Measurements from ENCODE around the gene POP7. TPM values are rescaled to one million over a fixed set of nuclear protein-coding genes. Genes with fewer than 3 reads are reported as not detected.

The POP7 gene
- total RNA-seq, 4 donors from 2014 or later, result 23.9 to 38.1 (median 29.7) TPM

DNA sequence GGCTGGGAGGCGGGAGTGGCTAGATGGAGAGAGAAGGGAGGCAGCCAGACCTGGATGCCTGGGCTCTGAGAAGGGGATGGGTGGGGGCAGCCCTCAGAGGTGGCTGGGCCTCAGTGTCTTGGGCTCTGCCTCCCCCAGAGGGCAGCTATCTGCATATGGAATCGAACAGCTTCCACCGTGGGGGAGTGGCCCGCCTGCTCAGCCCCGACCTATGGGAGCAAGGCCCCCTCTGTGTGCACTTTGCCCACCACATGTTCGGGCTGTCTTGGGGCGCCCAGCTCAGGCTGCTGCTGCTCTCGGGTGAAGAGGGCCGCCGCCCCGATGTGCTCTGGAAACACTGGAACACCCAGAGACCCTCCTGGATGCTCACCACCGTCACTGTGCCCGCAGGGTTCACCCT, 30.8 kb downstream of the POP7 start:
- Histone ChIP-seq H3K4me3 (no peak overlapping the region), H3K36me3 (no peaks in the 10 kb centered on the region), H3K27ac (no peak overlapping the region), H3K4me1 (no peaks in the 10 kb centered on the region), H3K9me3 (no peaks in the 10 kb centered on the region), H3K27me3 (no peaks in the 10 kb centered on the region)
- TF ChIP-seq POLR2A (IDR thresholded peaks at IDR 0.05), result no peak
- TF ChIP-seq, protein P1, sequence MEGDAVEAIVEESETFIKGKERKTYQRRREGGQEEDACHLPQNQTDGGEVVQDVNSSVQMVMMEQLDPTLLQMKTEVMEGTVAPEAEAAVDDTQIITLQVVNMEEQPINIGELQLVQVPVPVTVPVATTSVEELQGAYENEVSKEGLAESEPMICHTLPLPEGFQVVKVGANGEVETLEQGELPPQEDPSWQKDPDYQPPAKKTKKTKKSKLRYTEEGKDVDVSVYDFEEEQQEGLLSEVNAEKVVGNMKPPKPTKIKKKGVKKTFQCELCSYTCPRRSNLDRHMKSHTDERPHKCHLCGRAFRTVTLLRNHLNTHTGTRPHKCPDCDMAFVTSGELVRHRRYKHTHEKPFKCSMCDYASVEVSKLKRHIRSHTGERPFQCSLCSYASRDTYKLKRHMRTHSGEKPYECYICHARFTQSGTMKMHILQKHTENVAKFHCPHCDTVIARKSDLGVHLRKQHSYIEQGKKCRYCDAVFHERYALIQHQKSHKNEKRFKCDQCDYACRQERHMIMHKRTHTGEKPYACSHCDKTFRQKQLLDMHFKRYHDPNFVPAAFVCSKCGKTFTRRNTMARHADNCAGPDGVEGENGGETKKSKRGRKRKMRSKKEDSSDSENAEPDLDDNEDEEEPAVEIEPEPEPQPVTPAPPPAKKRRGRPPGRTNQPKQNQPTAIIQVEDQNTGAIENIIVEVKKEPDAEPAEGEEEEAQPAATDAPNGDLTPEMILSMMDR (IDR thresholded peaks at IDR 0.05), result no peak
- DNase-seq, result no peak

DNA sequence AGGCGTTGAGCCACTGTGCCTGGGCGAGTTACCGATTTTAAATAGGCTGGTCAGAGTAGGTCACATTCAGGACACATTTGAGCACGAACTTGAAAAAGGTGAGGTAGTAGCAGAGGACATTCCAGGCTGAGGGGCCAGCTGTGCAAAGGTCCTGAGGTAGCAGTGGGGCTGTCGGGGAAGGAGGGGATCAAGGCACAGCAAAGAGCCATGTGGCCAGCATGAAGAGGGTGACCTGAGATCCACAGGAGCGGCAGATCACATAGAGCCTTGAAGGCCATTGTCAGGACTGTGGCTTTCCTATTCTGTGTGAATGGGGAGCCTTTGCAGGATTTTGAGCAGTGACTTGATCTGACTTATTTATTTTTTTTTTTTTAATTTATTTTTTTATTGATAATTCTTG, 34.0 kb downstream of the POP7 start:
- Histone ChIP-seq H3K36me3 (no peaks in the 10 kb centered on the region), H3K4me1 (no peaks in the 10 kb centered on the region), H3K27ac (no peak overlapping the region), H3K9me3 (no peaks in the 10 kb centered on the region), H3K27me3 (no peaks in the 10 kb centered on the region), H3K4me3 (no peak overlapping the region)
- no peak for DNase-seq
- TF ChIP-seq POLR2A (IDR thresholded peaks at IDR 0.05), result no peak
- TF ChIP-seq, protein P1 (IDR thresholded peaks at IDR 0.05), result no peak

DNA sequence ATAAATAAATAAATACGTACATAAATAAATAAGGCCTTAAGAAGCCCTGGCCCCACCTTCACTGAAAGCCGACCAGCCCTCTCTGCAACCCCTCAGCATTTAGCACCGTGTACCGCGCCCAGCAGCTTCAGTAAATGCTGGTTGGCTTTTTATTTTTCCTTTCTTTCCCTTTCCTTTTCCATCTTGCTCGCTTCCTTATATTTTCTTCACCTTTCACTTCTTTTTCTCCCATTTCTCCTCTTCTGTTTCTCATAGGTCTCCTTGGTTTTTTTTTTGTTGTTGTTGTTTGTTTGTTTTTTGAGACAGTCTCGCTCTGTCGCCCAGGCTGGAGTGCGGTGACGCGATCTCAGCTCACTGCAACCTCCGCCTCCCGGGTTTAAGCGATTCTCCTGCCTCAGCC, 38.7 kb downstream of the POP7 start:
- DNase-seq, result no peak
- no peak overlapping the region for H3K27ac ChIP-seq
- H3K4me3 ChIP-seq, result peak overlapping the region in 1 of 4 donors; percentile 42
- H3K9me3 ChIP-seq, result no peaks in the 10 kb centered on the region
- no peaks in the 10 kb centered on the region for H3K4me1 ChIP-seq
- H3K27me3 ChIP-seq, result no peaks in the 10 kb centered on the region
- TF ChIP-seq, protein P1 (IDR thresholded peaks at IDR 0.05), result no peak
- TF ChIP-seq POLR2A (IDR thresholded peaks at IDR 0.05), result no peak
- H3K36me3 ChIP-seq, result no peaks in the 10 kb centered on the region

DNA sequence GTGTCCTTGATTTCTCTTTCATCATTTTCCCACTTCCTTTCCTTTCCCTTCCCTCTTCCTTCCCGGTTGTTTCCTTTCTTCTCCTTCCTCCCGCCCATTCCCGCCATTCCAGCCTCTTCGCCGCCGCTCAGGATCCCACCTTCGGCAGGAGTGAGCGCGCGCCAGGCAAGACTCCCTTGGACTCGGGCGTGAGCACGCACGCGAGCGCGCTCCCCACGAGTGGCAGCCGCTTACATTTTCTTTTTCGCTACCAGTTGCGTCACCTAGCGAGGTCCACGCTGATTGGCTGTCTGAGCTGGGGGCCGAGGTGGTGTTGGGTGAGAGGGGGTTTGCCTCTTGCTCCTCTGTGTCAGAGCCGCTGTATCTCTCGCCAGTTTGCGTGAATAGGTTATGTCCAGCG, 39.3 kb downstream of the POP7 start:
- TF ChIP-seq, protein P1 (IDR thresholded peaks at IDR 0.05), result no peak
- TF ChIP-seq POLR2A (IDR thresholded peaks at IDR 0.05), result no peak
- Histone ChIP-seq H3K4me3 (peak overlapping the region in 2 of 4 donors; percentile 3 to 42), H3K9me3 (no peaks in the 10 kb centered on the region)

DNA sequence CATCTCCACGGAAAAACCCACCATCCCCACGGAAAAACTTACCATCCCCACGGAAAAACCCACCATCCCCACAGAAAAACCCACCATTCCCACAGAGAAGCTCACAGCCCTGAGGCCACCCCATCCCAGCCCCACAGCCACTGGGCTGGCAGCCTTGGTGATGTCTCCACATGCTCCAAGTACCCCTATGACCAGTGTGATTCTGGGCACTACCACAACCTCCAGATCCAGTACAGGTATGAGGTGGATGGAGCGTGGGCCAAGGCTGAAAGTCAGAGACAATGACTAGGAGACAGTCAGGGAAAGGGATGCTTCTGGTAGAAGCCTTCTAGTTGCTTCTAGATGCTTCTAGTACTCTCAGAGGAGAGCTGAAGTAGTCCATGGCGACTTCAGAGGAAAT, 47.1 kb downstream of the POP7 start:
- no peak for TF ChIP-seq POLR2A (IDR thresholded peaks at IDR 0.05)
- TF ChIP-seq, protein P1 (IDR thresholded peaks at IDR 0.05), result no peak
- H3K4me1 ChIP-seq, result no peaks in the 10 kb centered on the region
- no peak overlapping the region for H3K4me3 ChIP-seq
- H3K9me3 ChIP-seq, result no peaks in the 10 kb centered on the region
- no peaks in the 10 kb centered on the region for H3K36me3 ChIP-seq
- no peak overlapping the region for H3K27ac ChIP-seq
- no peak for DNase-seq
- H3K27me3 ChIP-seq, result peaks cover 0 to 5% of the 10 kb centered on the region in 2 donors

More for the DNA sequence above, 39.3 kb downstream of the POP7 start:
- Histone ChIP-seq H3K27ac (no peak overlapping the region), H3K36me3 (no peaks in the 10 kb centered on the region), H3K4me1 (no peaks in the 10 kb centered on the region), H3K27me3 (peaks cover 0 to under 1% of the 10 kb centered on the region in 2 donors)
- DNase-seq, result peak in 1 of 3 donors; percentile 57

DNA sequence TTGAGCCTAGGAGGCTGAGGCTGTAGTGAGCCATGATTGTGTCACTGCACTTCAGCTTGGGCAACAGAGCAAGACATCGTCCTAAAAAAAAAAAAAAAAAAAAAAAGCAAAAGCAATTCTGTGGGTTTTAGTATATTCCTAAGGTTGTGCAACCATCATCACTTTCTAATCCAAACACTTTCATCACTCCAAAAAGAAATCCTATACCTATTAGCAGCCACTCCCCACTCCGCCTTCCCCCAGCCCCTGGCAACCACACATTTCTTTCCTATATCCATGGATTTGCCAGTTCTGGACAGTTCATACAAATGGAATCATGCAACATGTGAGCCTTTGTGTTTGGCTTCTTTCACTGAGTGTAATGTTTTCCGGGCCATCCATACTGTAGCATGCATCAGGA, 47.8 kb downstream of the POP7 start:
- Histone ChIP-seq H3K36me3 (no peaks in the 10 kb centered on the region), H3K4me3 (no peak overlapping the region), H3K4me1 (no peaks in the 10 kb centered on the region), H3K27me3 (peaks cover 0 to 5% of the 10 kb centered on the region in 2 donors), H3K27ac (no peak overlapping the region), H3K9me3 (no peaks in the 10 kb centered on the region)
- TF ChIP-seq, protein P1 (IDR thresholded peaks at IDR 0.05), result no peak
- no peak for TF ChIP-seq POLR2A (IDR thresholded peaks at IDR 0.05)
- no peak for DNase-seq

All from Peyer's patch (tissue), 4 donors.